ENCODE measurements around the gene PDE2A.
"Not testable (repeated sequence)": the region's sequence is repeated elsewhere in the genome, so short reads cannot be mapped to it uniquely, and the experiment has no call there.

The PDE2A gene

GRCh38 chr11:72576661-72577060 lies 97.6 kb downstream of the PDE2A start:
- no peak for DNase-seq (ENCODE audit: low read depth)

GRCh38 chr11:72576243-72576595 lies 98.0 kb downstream of the PDE2A start:
- no peak for DNase-seq (ENCODE audit: low read depth)

- DNase-seq (ENCODE audit: low read depth): no peak
These were observed 98.5 kb downstream of the PDE2A start for GRCh38 chr11:72575533-72576242.

GRCh38 chr11:72574548-72575460 lies 99.4 kb downstream of the PDE2A start:
- DNase-seq (ENCODE audit: low read depth): no peak

- DNase-seq (ENCODE audit: low read depth): no peak
These were observed 100.3 kb downstream of the PDE2A start for GRCh38 chr11:72573855-72574445.

GRCh38 chr11:72573072-72573854 lies 101.0 kb downstream of the PDE2A start:
- DNase-seq (ENCODE audit: low read depth): no peak

GRCh38 chr11:72572540-72572939 lies 101.7 kb downstream of the PDE2A start:
- not testable (repeated sequence) for DNase-seq (ENCODE audit: low read depth)

- DNase-seq (ENCODE audit: low read depth): no peak
These were observed 103.1 kb downstream of the PDE2A start for GRCh38 chr11:72570893-72571661.

- DNase-seq (ENCODE audit: low read depth): no peak
These were observed 104.0 kb downstream of the PDE2A start for GRCh38 chr11:72569966-72570892.

- no peak for DNase-seq (ENCODE audit: low read depth)
These were observed 105.4 kb downstream of the PDE2A start for GRCh38 chr11:72568861-72569260.

GRCh38 chr11:72562431-72562830 lies 111.8 kb downstream of the PDE2A start:
- DNase-seq (ENCODE audit: low read depth): no peak

GRCh38 chr11:72561856-72562255 lies 112.4 kb downstream of the PDE2A start:
- no peak for DNase-seq (ENCODE audit: low read depth)

- DNase-seq (ENCODE audit: low read depth): not testable (repeated sequence)
These were observed 113.4 kb downstream of the PDE2A start for GRCh38 chr11:72560864-72561263.

- no peak for DNase-seq (ENCODE audit: low read depth)
These were observed 117.8 kb downstream of the PDE2A start for GRCh38 chr11:72556433-72556832.

- not testable (repeated sequence) for DNase-seq (ENCODE audit: low read depth)
These were observed 119.2 kb downstream of the PDE2A start for GRCh38 chr11:72555014-72555522.

- no peak for DNase-seq (ENCODE audit: low read depth)
These were observed 120.5 kb downstream of the PDE2A start for GRCh38 chr11:72553706-72554105.

- no peak for DNase-seq (ENCODE audit: low read depth)
These were observed 121.8 kb downstream of the PDE2A start for GRCh38 chr11:72552399-72552910.

- no peak for DNase-seq (ENCODE audit: low read depth)
These were observed 122.7 kb downstream of the PDE2A start for GRCh38 chr11:72551571-72551970.

- DNase-seq (ENCODE audit: low read depth): no peak
These were observed 125.8 kb downstream of the PDE2A start for GRCh38 chr11:72548463-72548862.

- no peak for DNase-seq (ENCODE audit: low read depth)
These were observed 127.4 kb downstream of the PDE2A start for GRCh38 chr11:72546866-72547265.

Data from stimulated activated CD4-positive, alpha-beta T cell treated with anti-CD3 and anti-CD28 coated beads, Interleukin-2, amount 100 ng/mL, for 4 hours (primary cell).